HAP-1 (cell line): ENCODE measurements around the gene CPEB2.
"Not testable (repeated sequence)": the region's sequence is repeated elsewhere in the genome, so short reads cannot be mapped to it uniquely, and the experiment has no call there.

Experiments
- DNase-seq, 2 experiments: peaks; one replicate each; pipeline ENCODE4 v3.0.0-alpha.2; 2016 to 2020; ENCODE audit warnings: low spot score in 2 of 2
- H3K27me3 ChIP-seq: fragments of 250-450 bp; sonication (Bioruptor Pico); 2 replicates; pipeline ENCODE4 v1.5.1; 2020; ENCODE audit warnings: low read depth, mild to moderate bottlenecking, moderate library complexity
- H3K36me3 ChIP-seq: fragments of 250-450 bp; sonication (Bioruptor Pico); replicated peaks from 2 replicates; pipeline ENCODE4 v1.5.1; 2020; ENCODE audit warnings: mild to moderate bottlenecking
- H3K4me1 ChIP-seq: fragments of 250-450 bp; sonication (Bioruptor Pico); 2 replicates; pipeline ENCODE4 v1.5.1; 2020; ENCODE audit warnings: mild to moderate bottlenecking
- H3K4me3 ChIP-seq: fragments of 250-450 bp; sonication (Bioruptor Pico); 2 replicates; pipeline ENCODE4 v1.5.1; 2020; ENCODE audit warnings: mild to moderate bottlenecking, moderate library complexity
- H3K9me3 ChIP-seq: fragments of 250-450 bp; sonication (Bioruptor Pico); 2 replicates; pipeline ENCODE4 v1.5.1; 2020; ENCODE audit warnings: mild to moderate bottlenecking, moderate library complexity
- in situ Hi-C: fragments of 300-500 bp; cut with MboI; formaldehyde crosslinking; loops from 3 replicates; pipeline ENCODE4 v1.14.3; 2020; ENCODE audit warnings: low sequenced_read_pairs, inconsistent platforms, mixed read lengths

The CPEB2 gene

DNA sequence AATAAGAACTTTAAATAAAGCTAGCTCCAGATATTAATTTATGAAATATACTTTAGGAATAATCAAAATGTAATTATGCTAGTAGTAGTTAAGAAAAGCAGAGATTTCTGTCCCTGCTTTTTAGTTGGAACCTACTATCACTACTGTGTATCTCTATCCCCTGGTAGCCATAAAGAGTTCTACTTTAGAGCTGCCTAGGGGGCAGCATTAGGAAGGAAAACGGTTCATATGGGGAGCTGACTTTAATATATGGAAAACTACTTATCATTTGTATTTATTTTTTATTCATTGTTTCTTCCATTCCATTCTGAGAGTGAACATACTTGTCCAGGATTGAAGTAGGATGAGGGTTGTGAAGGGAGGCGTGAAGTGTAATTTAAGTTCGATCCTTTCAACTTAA lies 40.9 kb downstream of the CPEB2 start:
- no peaks in the 10 kb centered on the region for H3K4me1 ChIP-seq
- H3K9me3 ChIP-seq, result no peaks in the 10 kb centered on the region
- in situ Hi-C loops, result no loop called here
- H3K36me3 ChIP-seq, result no peaks in the 10 kb centered on the region
- no peak overlapping the region for H3K4me3 ChIP-seq
- no peak for DNase-seq
- no peaks in the 10 kb centered on the region; the same call in 1 of the 2 replicates for H3K27me3 ChIP-seq

- DNase-seq, result no peak
- no peak overlapping the region for H3K4me3 ChIP-seq
- no peaks in the 10 kb centered on the region for H3K4me1 ChIP-seq
- in situ Hi-C loops, result no loop called here
- H3K9me3 ChIP-seq, result no peaks in the 10 kb centered on the region
- no peaks in the 10 kb centered on the region for H3K36me3 ChIP-seq
- H3K27me3 ChIP-seq, result no peaks in the 10 kb centered on the region; the same call in 1 of the 2 replicates
These were observed 41.6 kb downstream of the CPEB2 start for GRCh38 chr4:15043922-15044321.

DNA sequence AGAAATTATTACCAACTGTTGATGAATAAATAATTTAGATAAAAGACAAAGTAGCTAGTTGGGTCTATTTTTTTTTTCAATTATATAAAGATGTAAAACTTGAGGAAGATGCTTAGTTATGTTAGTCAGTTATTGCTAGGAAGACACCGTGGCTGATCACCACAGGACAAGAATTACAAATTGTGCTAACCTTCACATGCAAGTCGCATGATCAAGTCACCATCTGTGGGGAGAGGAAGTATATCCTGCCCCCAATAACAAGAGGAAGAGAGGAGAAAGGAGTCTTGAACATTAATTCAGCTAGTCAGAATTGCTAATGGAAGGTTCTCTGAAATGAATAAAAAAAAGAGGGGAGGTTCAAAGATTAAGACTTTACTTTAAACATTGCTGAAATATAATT lies 52.3 kb downstream of the CPEB2 start:
- Histone ChIP-seq H3K9me3 (no peaks in the 10 kb centered on the region), H3K27me3 (no peaks in the 10 kb centered on the region), H3K4me1 (no peaks in the 10 kb centered on the region), H3K4me3 (no peak overlapping the region), H3K36me3 (peaks cover 13% of the 10 kb centered on the region)
- in situ Hi-C loops, result no loop called here
- no peak for DNase-seq

GRCh38 chr4:15060213-15060612 lies 57.9 kb downstream of the CPEB2 start:
- no peak for DNase-seq
- H3K27me3 ChIP-seq, result no peaks in the 10 kb centered on the region
- in situ Hi-C loops, result no loop called here
- H3K4me3 ChIP-seq, result no peak overlapping the region
- peaks cover 6% of the 10 kb centered on the region for H3K4me1 ChIP-seq
- H3K9me3 ChIP-seq, result no peaks in the 10 kb centered on the region
- peaks cover 13% of the 10 kb centered on the region for H3K36me3 ChIP-seq

- in situ Hi-C loops, result no loop called here
- Histone ChIP-seq H3K36me3 (peaks cover 9% of the 10 kb centered on the region), H3K4me3 (no peak overlapping the region), H3K27me3 (no peaks in the 10 kb centered on the region), H3K9me3 (no peaks in the 10 kb centered on the region), H3K4me1 (peaks cover 6% of the 10 kb centered on the region)
- DNase-seq, result no peak
These were observed 61.1 kb downstream of the CPEB2 start for GRCh38 chr4:15063341-15063740.

GRCh38 chr4:15065516-15065915 lies 63.2 kb downstream of the CPEB2 start:
- Histone ChIP-seq H3K27me3 (no peaks in the 10 kb centered on the region), H3K4me3 (no peak overlapping the region), H3K9me3 (no peaks in the 10 kb centered on the region), H3K36me3 (no peaks in the 10 kb centered on the region; the same call in 1 of the 2 replicates), H3K4me1 (peaks cover 6% of the 10 kb centered on the region)
- in situ Hi-C loops, result no loop called here
- DNase-seq, result no peak

- in situ Hi-C loops, result no loop called here
- no peaks in the 10 kb centered on the region for H3K27me3 ChIP-seq
- H3K4me3 ChIP-seq, result no peak overlapping the region
- H3K36me3 ChIP-seq, result no peaks in the 10 kb centered on the region; the same call in 1 of the 2 replicates
- no peaks in the 10 kb centered on the region for H3K9me3 ChIP-seq
- no peak for DNase-seq
- H3K4me1 ChIP-seq, result peaks cover 6% of the 10 kb centered on the region
These were observed 63.9 kb downstream of the CPEB2 start for GRCh38 chr4:15066140-15066539.

DNA sequence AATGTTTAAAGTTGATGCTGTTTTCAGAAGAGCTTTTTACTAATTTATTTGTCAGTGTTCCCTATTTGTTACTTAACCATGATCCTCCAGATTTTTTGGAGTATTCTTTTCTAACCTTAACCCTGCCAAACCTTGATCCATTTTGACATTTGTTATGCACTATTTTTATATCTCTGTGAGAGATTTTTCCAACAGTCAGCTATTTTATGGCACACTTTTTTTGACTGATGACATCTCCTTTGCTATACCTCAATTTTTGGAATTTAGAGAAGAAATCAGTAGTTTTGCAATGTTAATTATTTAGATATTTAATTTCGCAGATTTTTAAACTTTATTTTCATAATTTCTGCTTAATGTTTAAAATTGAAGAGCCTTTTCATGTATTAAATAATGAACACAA lies 66.0 kb downstream of the CPEB2 start:
- in situ Hi-C loops, result no loop called here
- H3K9me3 ChIP-seq, result no peaks in the 10 kb centered on the region
- no peaks in the 10 kb centered on the region; the same call in 1 of the 2 replicates for H3K36me3 ChIP-seq
- no peaks in the 10 kb centered on the region for H3K4me1 ChIP-seq
- H3K27me3 ChIP-seq, result no peaks in the 10 kb centered on the region
- no peak overlapping the region for H3K4me3 ChIP-seq
- no peak for DNase-seq

- in situ Hi-C loops, result no loop called here
- no peaks in the 10 kb centered on the region for H3K36me3 ChIP-seq
These were observed 73.6 kb downstream of the CPEB2 start for GRCh38 chr4:15075875-15076274.

DNA sequence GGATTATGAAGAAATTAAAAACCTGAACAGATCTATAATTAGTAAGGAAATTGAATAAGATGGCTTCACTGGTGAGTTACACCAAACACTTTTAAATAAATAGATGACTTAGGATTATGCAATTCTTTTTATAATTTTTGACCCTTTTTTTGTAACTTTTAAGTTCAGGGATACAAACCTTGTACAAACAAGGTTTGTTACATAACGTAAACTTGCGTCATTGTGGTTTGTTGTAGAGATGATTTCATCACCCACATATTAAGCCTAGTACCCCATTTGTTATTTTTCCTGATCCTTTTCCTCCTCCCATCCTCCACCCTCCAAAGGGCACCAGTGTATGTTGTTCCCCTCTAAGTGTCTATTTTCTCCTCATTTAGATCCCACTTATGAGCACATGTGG lies 75.7 kb downstream of the CPEB2 start:
- Histone ChIP-seq H3K9me3 (no peaks in the 10 kb centered on the region), H3K4me3 (no peak overlapping the region), H3K36me3 (no peaks in the 10 kb centered on the region), H3K27me3 (peaks cover 5% of the 10 kb centered on the region), H3K4me1 (no peaks in the 10 kb centered on the region)
- in situ Hi-C loops, result no loop called here
- no peak for DNase-seq

More at GRCh38 chr4:15075875-15076274, 73.6 kb downstream of the CPEB2 start:
- no peaks in the 10 kb centered on the region for H3K9me3 ChIP-seq
- no peak for DNase-seq
- H3K27me3 ChIP-seq, result peaks cover 5% of the 10 kb centered on the region
- H3K4me1 ChIP-seq, result no peaks in the 10 kb centered on the region
- no peak overlapping the region for H3K4me3 ChIP-seq

GRCh38 chr4:15078682-15079642 lies 76.7 kb downstream of the CPEB2 start:
- DNase-seq, result no peak
- Histone ChIP-seq H3K4me3 (no peak overlapping the region), H3K27me3 (peaks cover 5% of the 10 kb centered on the region), H3K9me3 (no peaks in the 10 kb centered on the region), H3K4me1 (no peaks in the 10 kb centered on the region), H3K36me3 (no peaks in the 10 kb centered on the region)
- in situ Hi-C loops, result no loop called here

DNA sequence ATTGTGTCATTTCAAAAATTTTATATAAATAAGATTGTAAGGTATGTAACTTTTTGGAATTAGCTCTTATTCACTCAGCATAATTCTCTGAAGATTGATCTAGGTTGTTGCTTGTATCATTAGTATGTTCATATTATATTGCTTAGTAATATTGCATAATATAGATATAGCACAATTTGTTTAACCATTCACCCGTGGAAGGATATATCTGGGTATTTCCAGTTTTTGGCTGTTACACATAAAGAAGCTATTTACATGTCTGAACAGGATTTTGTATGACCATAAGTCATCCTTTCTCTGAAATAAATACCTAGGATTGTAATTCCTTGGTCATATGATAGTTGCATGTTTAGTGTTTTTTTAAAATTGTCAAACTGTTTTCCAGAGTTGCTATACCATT lies 82.5 kb downstream of the CPEB2 start:
- no peak overlapping the region for H3K4me3 ChIP-seq
- no peaks in the 10 kb centered on the region; the same call in 1 of the 2 replicates for H3K9me3 ChIP-seq
- no peaks in the 10 kb centered on the region for H3K36me3 ChIP-seq
- in situ Hi-C loops, result no loop called here
- no peaks in the 10 kb centered on the region for H3K4me1 ChIP-seq
- peaks cover 3% of the 10 kb centered on the region; the same call in 1 of the 2 replicates for H3K27me3 ChIP-seq
- DNase-seq, result no peak

DNA sequence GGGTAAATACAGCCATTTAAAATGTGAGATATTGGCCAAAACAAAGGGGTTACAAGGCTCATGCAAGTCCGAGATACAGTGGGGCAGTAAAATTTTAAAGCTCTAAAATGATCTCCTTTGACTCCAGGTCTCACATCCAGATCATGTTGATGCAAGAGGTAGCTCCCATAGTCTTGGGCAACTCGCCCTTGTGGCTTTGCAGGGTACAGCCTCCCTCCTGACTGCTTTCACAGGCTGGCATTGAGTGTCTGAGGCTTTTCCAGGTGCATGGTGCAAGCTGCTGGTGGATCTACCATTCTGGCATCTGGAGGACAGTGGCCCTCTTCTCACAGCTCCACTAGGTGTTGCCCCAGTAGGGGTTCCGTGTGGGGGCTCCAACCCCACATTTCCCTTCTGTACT lies 83.5 kb downstream of the CPEB2 start:
- H3K4me3 ChIP-seq, H3K9me3 ChIP-seq, H3K36me3 ChIP-seq, in situ Hi-C loops, DNase-seq, H3K4me1 ChIP-seq, H3K27me3 ChIP-seq: not testable (repeated sequence)

GRCh38 chr4:15086259-15086658 lies 84.0 kb downstream of the CPEB2 start:
- in situ Hi-C loops, DNase-seq, H3K4me3 ChIP-seq, H3K4me1 ChIP-seq, H3K27me3 ChIP-seq, H3K36me3 ChIP-seq, H3K9me3 ChIP-seq: not testable (repeated sequence)
